ENCODE data around the gene FBXO47.

FBXO47 gene

GRCh38 chr17:38911081-38911730, 56.0 kb downstream of the FBXO47 start:
- DNase-seq (ENCODE audit: low read depth, low spot score) = no peak
- H3K4me3 ChIP-seq (ENCODE audit: low read length) = no peak overlapping the region

- no peak for DNase-seq (ENCODE audit: low read depth, low spot score)
- no peak overlapping the region for H3K4me3 ChIP-seq (ENCODE audit: low read length)
These were observed 56.9 kb downstream of the FBXO47 start for GRCh38 chr17:38910325-38910724.

GRCh38 chr17:38908676-38909181, 58.5 kb downstream of the FBXO47 start:
- no peak for DNase-seq (ENCODE audit: low read depth, low spot score)
- no peak overlapping the region for H3K4me3 ChIP-seq (ENCODE audit: low read length)

GRCh38 chr17:38907930-38908675, 59.1 kb downstream of the FBXO47 start:
- DNase-seq (ENCODE audit: low read depth, low spot score) = no peak
- no peak overlapping the region for H3K4me3 ChIP-seq (ENCODE audit: low read length)

DNA sequence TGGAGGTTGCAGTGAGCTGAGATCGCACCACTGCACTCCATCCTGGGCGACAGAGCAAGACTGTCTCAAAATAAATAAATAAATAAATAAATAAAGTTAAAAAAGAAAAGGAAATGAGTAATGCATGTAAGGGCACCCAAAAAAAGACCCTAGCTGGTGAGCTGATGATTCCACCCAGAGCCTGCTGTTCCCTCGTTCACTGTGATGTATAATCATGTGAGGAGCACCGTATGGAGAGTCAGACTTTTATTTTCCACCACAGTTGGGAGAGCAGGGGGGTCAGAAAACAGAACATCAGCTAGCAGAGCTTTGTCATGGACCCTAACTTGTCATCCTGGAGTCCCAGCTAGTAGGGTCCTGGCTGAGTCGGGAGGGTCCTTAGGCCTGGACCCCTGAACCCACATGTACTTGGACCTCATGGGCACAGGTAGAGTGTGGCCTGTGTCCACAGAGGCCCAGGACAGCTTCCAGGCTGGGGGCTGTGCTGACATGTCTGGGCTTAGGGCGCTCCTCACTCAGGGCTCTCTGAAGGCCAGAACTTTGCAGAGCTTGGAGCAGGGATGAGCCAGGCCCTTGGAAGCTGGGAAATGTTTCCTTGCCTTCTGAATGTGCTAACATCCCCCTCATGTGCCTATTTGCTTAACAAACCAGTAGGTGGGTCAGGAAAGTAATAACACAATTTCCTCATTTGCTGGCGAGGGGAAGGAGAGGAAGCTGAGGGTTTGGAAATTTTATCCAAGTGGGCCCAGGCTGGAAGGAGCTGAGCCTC, 60.6 kb downstream of the FBXO47 start:
- DNase-seq (ENCODE audit: low read depth, low spot score) = no peak
- no peak overlapping the region for H3K4me3 ChIP-seq (ENCODE audit: low read length)

GRCh38 chr17:38905375-38905774, 61.8 kb downstream of the FBXO47 start:
- no peak for DNase-seq (ENCODE audit: low read depth, low spot score)
- no peak overlapping the region for H3K4me3 ChIP-seq (ENCODE audit: low read length)

DNA sequence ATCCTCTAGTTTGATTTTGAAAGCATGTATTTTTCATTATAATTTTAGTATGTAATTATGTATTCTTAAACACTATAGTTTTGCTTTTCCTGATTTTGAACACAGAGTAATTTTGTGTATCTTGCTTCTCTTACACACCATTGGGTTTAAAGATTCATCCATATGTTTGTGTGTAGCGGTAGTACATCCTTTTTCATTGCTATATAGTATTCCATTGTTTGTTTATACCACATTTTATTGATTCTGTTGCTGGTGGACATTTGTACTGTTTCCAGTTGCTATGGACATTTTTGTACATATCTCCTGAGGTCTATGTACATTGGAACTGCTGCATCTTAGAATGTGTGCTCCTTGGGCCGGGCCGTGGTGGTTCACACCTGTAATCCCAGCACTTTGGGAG, 62.3 kb downstream of the FBXO47 start:
- no peak overlapping the region for H3K4me3 ChIP-seq (ENCODE audit: low read length)
- DNase-seq (ENCODE audit: low read depth, low spot score) = no peak

DNA sequence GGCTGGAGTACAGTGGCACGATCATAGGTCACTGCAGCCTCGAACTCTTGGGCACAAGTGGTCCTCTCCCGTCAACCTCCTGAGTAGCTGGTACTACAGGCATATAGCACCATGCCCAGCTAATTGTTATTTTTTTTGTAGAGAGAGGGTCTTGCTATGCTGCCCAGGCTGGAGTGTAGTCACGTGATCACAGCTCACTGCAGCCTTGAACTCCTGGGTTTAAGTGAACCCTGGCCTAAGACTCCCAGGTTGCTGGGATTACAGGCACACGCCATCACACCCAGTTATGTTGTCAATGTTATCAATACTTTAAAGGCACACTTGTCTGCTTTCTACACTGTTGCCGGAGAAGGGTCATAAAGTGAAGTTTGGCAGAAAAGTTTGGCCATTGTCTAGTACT, 63.8 kb downstream of the FBXO47 start:
- H3K4me3 ChIP-seq (ENCODE audit: low read length) = no peak overlapping the region
- DNase-seq (ENCODE audit: low read depth, low spot score) = no peak

DNA sequence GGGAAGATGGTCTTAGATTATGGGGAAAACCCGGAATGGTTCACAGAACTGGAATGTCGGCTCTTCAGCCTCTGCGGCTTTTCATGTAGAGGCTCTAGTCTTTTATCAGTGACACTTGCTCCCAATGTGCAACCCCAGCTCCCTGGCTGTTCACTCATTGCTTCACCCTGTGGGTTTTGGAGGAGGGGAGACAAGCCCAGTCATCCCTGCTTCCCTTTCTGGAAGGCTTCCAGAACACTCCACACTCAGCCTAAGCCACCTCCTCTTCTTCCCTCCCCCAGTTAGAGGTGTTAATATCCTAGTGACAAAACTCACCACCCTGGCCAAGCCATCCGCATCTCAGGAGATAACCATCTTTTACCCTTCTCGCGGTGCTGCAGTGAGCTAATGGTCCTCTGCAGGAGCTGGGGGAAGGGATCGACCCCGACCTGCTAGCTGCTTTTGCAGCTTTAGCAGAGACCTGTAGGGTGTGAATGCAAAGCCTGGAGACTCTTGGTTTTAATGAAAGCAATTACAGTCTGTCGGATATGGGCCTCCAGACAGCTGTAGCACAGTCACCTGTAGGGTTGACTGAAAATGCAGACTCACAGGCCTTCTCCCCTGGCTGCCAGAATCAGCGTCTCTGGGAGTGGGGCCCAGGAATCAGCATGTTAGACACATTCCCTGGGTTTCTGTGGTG, 66.1 kb downstream of the FBXO47 start:
- H3K4me3 ChIP-seq (ENCODE audit: low read length) = no peak overlapping the region
- DNase-seq (ENCODE audit: low read depth, low spot score) = peak; percentile 54

GRCh38 chr17:38899421-38899820, 67.8 kb downstream of the FBXO47 start:
- DNase-seq (ENCODE audit: low read depth, low spot score) = no peak
- peak overlapping the region; percentile 51 for H3K4me3 ChIP-seq (ENCODE audit: low read length)

DNA sequence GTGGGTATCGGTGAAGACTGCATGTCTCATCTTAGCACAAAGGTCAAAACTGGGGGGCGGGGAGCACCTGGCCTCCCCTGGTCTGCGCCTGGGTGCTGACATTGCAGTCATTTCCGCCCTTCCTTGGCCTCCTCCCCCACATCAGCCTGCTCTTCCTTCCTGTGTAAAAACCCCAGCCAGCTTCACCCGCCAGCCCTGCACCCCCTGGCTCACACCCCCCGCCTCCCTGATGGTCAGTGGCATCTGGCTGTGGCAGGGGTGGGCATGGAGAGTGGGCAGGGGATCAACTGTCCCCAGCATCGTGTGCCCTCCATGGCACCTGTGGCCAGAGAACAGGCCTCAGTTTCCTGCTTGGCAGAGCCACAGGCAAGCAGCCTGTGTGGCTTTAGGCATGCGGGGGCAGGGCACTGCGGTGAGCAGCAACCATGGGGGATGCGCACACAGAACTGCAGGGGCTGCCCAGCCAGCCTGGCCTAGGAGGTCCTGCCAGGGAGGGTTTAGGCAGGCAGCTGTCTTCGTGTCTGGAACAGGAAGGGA, 68.3 kb downstream of the FBXO47 start:
- DNase-seq (ENCODE audit: low read depth, low spot score) = peak; percentile 88
- H3K4me3 ChIP-seq (ENCODE audit: low read length) = peak overlapping the region; percentile 51

- H3K4me3 ChIP-seq (ENCODE audit: low read length) = peak overlapping the region; percentile 51
- peak; percentile 65 for DNase-seq (ENCODE audit: low read depth, low spot score)
These were observed 68.9 kb downstream of the FBXO47 start for GRCh38 chr17:38898291-38898679.

GRCh38 chr17:38897671-38898290, 69.4 kb downstream of the FBXO47 start:
- DNase-seq (ENCODE audit: low read depth, low spot score) = no peak
- peak overlapping the region; percentile 51 for H3K4me3 ChIP-seq (ENCODE audit: low read length)

DNA sequence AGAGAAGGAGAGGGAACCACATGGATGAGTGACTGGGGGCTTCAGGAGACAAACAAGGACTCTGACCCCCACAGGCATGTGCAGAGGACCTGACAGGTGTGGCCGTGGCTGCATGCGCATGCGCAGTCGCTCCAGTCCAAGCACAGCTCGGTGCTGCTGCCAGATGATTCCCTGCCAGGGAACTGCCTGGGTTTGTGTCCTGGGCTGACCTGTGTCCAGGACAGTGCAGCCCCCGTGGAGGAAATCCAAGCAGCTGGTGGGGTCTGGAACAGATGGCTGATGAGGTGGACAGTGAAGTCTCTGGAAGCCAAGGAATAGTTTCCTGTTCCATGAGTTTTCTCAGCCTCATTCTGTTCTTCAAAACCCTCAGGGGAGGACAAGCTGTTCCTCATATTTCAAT, 70.0 kb downstream of the FBXO47 start:
- H3K4me3 ChIP-seq (ENCODE audit: low read length) = no peak overlapping the region
- no peak for DNase-seq (ENCODE audit: low read depth, low spot score)

GRCh38 chr17:38896346-38896954, 70.8 kb downstream of the FBXO47 start:
- no peak overlapping the region for H3K4me3 ChIP-seq (ENCODE audit: low read length)
- no peak for DNase-seq (ENCODE audit: low read depth, low spot score)

GRCh38 chr17:38894276-38894675, 72.9 kb downstream of the FBXO47 start:
- DNase-seq (ENCODE audit: low read depth, low spot score) = no peak
- H3K4me3 ChIP-seq (ENCODE audit: low read length) = no peak overlapping the region

DNA sequence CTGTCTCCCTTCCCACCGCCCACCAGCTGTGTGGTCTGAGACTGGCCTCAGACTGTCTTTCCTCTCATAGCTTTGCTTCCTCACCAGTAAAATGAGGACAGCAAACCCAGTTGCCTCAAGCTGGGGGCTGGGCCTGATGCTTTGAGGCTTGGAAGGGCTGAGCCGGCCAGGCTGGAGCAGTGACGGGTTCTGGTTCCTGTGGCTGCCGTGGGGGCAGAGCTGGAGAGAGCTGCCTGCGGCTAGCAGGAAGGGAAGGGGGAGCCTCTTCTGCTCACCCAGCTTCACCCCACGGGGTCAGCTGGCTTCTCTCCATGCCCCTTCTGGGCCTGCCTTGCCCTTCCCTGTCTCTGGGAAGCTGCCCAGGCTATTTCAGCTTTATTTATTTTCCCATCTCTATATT, 73.6 kb downstream of the FBXO47 start:
- no peak for DNase-seq (ENCODE audit: low read depth, low spot score)
- no peak overlapping the region for H3K4me3 ChIP-seq (ENCODE audit: low read length)

GRCh38 chr17:38893113-38893512, 74.1 kb downstream of the FBXO47 start:
- H3K4me3 ChIP-seq (ENCODE audit: low read length) = no peak overlapping the region
- no peak for DNase-seq (ENCODE audit: low read depth, low spot score)

Data from Jurkat, Clone E6-1 (cell line).